GM19193 (cell line): ENCODE measurements around the gene LRRK1.

Experiments used
- POLR2A ChIP-seq: IDR thresholded peaks from 4 replicates; pipeline ENCODE4 v1.6.1; 2011; ENCODE audit not compliant: insufficient read depth, insufficient read length; ENCODE audit errors: extremely low read depth

The LRRK1 gene

GRCh38 chr15:100900136-100900794 is 18.9 kb upstream of the LRRK1 start:
- TF ChIP-seq POLR2A = no peak

- no peak for TF ChIP-seq POLR2A
These were observed 18.4 kb upstream of the LRRK1 start for GRCh38 chr15:100900795-100901169.

- no peak for TF ChIP-seq POLR2A
These were observed 17.9 kb upstream of the LRRK1 start for GRCh38 chr15:100901296-100901695.

GRCh38 chr15:100901702-100902435 is 17.3 kb upstream of the LRRK1 start:
- TF ChIP-seq POLR2A = no peak

- no peak for TF ChIP-seq POLR2A
These were observed 16.6 kb upstream of the LRRK1 start for GRCh38 chr15:100902436-100903167.

GRCh38 chr15:100903168-100903554 is 16.0 kb upstream of the LRRK1 start:
- no peak for TF ChIP-seq POLR2A

GRCh38 chr15:100905850-100906249 is 13.3 kb upstream of the LRRK1 start:
- no peak for TF ChIP-seq POLR2A

GRCh38 chr15:100908466-100908865 is 10.7 kb upstream of the LRRK1 start:
- no peak for TF ChIP-seq POLR2A

GRCh38 chr15:100909565-100909964 is 9.6 kb upstream of the LRRK1 start:
- TF ChIP-seq POLR2A = no peak

- TF ChIP-seq POLR2A = no peak
These were observed 8.9 kb upstream of the LRRK1 start for GRCh38 chr15:100909989-100910955.

GRCh38 chr15:100911086-100911485 is 8.1 kb upstream of the LRRK1 start:
- TF ChIP-seq POLR2A = no peak

- no peak for TF ChIP-seq POLR2A
These were observed 5.2 kb upstream of the LRRK1 start for GRCh38 chr15:100913961-100914360.

GRCh38 chr15:100914876-100915275 is 4.3 kb upstream of the LRRK1 start:
- no peak for TF ChIP-seq POLR2A

- TF ChIP-seq POLR2A = no peak
These were observed 995 bp upstream of the LRRK1 start for GRCh38 chr15:100918034-100918689.
